ENCODE data around the gene IQCH.

GRCh38 chr15:67411486-67411885 is 156.9 kb downstream of the IQCH start:
- TF ChIP-seq CTCF (IDR thresholded peaks at IDR 0.05) = no peak
- no peak for TF ChIP-seq POLR2A (IDR thresholded peaks at IDR 0.05)

Data from body of pancreas (tissue), 4 donors.